GM06990 (cell line): ENCODE measurements around the gene TGFA.

ENCODE experiments used
- DNase-seq: peaks from one replicate; pipeline ENCODE4 v3.0.0-alpha.2; 2011; ENCODE audit not compliant: insufficient read length; ENCODE audit errors: extremely low read depth
- H3K27me3 ChIP-seq: replicated peaks from 2 replicates; pipeline ENCODE4 v1.6.0; 2011; ENCODE audit warnings: low read length; ENCODE audit not compliant: control insufficient read depth, insufficient read depth
- H3K36me3 ChIP-seq: 2 replicates; pipeline ENCODE4 v1.5.1; 2011; ENCODE audit warnings: low read length; ENCODE audit not compliant: control insufficient read depth, insufficient read depth
- H3K4me3 ChIP-seq: replicated peaks from 2 replicates; pipeline ENCODE4 v1.5.1; 2011; ENCODE audit warnings: low read depth, mild to moderate bottlenecking, control low read depth, low read length
- CTCF ChIP-seq: IDR thresholded peaks from 2 replicates; pipeline ENCODE4 v1.5.1; 2011; ENCODE audit warnings: low read length, control low read depth, mild to moderate bottlenecking, inconsistent platforms; ENCODE audit not compliant: insufficient read depth, poor library complexity, severe bottlenecking

The TGFA gene

GRCh38 chr2:70480468-70480867 lies 73.2 kb downstream of the TGFA start:
- TF ChIP-seq CTCF: no peak
- no peaks in the 10 kb centered on the region for H3K36me3 ChIP-seq
- no peak overlapping the region for H3K4me3 ChIP-seq
- H3K27me3 ChIP-seq: no peaks in the 10 kb centered on the region; the same call in 1 of the 2 replicates
- no peak for DNase-seq

DNA sequence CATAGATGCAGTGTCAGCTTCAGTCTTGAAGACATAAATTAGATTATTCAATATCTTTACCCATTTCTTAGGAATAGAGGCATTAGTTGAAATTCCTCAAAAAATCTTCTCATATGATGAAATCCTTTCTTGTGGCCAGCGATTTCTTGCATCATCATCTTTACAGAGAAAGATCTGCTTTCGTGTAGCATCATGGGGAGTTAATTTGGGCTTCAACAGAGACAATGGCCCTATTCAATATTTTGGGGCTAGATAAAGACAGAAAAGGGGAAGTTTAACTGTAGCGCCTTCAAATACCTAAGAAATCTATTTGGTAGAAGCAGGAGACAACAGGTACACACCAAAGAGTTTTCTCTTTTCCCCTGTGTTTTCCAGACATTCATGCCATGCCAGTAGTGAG lies 73.8 kb downstream of the TGFA start:
- no peaks in the 10 kb centered on the region for H3K36me3 ChIP-seq
- no peak for TF ChIP-seq CTCF
- no peak for DNase-seq
- no peak overlapping the region for H3K4me3 ChIP-seq
- H3K27me3 ChIP-seq: no peaks in the 10 kb centered on the region; the same call in 1 of the 2 replicates

DNA sequence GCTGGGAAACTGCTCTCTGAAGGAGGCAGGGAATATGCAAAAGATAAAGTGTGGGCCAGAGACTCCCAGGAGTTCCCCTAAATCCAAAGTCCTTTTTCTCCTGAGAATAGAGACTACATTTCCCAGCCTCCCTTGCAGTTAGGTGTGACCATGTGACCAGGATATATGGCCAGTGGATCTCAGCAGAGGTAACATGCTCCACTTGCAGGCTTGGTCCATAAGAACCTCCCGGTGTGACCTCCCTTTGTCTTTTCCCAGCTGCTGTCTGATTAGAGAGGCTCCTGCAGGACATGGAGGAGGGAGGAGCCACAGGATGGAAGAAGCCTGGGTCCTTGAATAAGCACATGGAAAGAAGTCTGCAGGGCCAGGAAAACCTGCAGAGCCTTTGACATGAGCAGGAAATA lies 76.2 kb downstream of the TGFA start:
- Histone ChIP-seq H3K36me3 (no peaks in the 10 kb centered on the region), H3K27me3 (peaks cover 3% of the 10 kb centered on the region), H3K4me3 (no peak overlapping the region)
- DNase-seq: no peak
- TF ChIP-seq CTCF: no peak

GRCh38 chr2:70475266-70475665 lies 78.4 kb downstream of the TGFA start:
- no peak for DNase-seq
- no peaks in the 10 kb centered on the region for H3K36me3 ChIP-seq
- no peak overlapping the region for H3K4me3 ChIP-seq
- H3K27me3 ChIP-seq: peaks cover 6% of the 10 kb centered on the region
- TF ChIP-seq CTCF: no peak

DNA sequence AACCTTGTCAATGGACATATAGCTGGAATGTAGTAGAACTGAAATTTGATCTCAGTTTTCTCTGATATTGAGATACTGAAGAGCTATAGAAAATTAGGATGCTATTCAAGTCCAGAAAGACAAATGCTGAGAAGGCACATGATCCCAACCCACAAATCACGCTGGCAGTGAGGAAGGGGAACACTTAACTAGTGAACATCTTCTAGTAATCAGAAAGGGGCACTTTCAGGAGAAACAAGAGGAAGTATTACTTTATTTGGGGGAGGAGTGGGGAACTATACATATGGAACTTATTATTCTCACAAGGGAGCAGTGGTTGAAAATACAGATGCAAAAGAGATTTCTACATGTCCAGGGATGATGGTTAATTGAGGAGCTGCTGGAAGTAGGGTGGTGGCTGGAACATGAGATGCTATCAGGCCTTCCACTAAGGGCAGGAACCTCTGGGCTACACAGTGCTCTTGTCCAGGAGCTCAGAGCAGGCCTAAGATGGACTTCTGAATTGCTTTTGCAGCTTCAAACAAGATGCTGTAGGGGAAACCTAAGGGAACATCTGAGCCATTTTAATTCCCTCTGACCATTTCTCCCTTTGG lies 79.3 kb downstream of the TGFA start:
- no peak for DNase-seq
- Histone ChIP-seq H3K36me3 (no peaks in the 10 kb centered on the region), H3K4me3 (no peak overlapping the region), H3K27me3 (peaks cover 6% of the 10 kb centered on the region)
- TF ChIP-seq CTCF: no peak
